Mammary epithelial cell (primary cell): ENCODE measurements around the gene S100A5.

Experiments
- EZH2 ChIP-seq: IDR thresholded peaks from 2 replicates; pipeline ENCODE4 v1.6.1; 2012; ENCODE audit warnings: low read length, inconsistent platforms, borderline replicate concordance
- TF ChIP-seq, protein P1 (sequence below), 2 donors: IDR thresholded peaks in 1 of 2; conservative IDR thresholded peaks in 1 of 2; 2 replicates each; pipeline ENCODE4 v1.5.1; 2011 to 2012; ENCODE audit warnings: inconsistent platforms in 2 of 2, low read length in 2 of 2, mild to moderate bottlenecking in 2 of 2, control low read depth in 1 of 2, low read depth in 1 of 2; ENCODE audit not compliant: insufficient read depth in 1 of 2; ENCODE audit errors: extremely low read depth in 1 of 2

DNA sequence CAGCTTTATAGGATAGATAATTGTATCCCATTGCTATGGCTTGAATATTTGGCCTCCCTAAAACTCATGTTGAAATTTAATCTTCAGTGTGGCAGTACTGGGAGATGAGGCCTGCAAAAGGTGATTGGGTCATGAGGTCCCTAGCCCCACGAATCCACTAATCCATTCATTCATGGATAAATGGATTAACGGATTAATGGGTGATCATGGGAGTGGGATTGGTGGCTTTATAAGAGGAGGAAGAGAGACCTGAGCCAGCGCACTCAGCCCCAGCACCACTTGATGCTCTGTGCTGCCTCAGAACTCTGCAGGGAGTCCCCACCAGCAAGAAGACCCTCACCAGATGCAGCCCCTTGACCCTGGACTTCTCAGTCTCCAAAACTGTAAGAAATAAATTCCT lies 37.0 kb downstream of the S100A5 start:
- TF ChIP-seq, protein P1, sequence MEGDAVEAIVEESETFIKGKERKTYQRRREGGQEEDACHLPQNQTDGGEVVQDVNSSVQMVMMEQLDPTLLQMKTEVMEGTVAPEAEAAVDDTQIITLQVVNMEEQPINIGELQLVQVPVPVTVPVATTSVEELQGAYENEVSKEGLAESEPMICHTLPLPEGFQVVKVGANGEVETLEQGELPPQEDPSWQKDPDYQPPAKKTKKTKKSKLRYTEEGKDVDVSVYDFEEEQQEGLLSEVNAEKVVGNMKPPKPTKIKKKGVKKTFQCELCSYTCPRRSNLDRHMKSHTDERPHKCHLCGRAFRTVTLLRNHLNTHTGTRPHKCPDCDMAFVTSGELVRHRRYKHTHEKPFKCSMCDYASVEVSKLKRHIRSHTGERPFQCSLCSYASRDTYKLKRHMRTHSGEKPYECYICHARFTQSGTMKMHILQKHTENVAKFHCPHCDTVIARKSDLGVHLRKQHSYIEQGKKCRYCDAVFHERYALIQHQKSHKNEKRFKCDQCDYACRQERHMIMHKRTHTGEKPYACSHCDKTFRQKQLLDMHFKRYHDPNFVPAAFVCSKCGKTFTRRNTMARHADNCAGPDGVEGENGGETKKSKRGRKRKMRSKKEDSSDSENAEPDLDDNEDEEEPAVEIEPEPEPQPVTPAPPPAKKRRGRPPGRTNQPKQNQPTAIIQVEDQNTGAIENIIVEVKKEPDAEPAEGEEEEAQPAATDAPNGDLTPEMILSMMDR (conservative IDR thresholded peaks at IDR 0.05 in 1 of 2, IDR thresholded peaks at IDR 0.05 in 1 of 2; ENCODE audit: extremely low read depth in 1 of 2, insufficient read depth in 1 of 2, low read depth in 1 of 2, low read length in 2 of 2) = no peak
- no peak for TF ChIP-seq EZH2
